HG02970 (cell line): Measurements from ENCODE around the gene ODC1.

Experiments used
- ATAC-seq: cut with Tn5 transposase; IDR thresholded peaks from one replicate; pipeline ENCODE4 v1.9.1; 2021; ENCODE audit warnings: mild to moderate bottlenecking, moderate library complexity, moderate number of reproducible peaks; ENCODE audit not compliant: unreplicated experiment, low FRiP score

The ODC1 gene

GRCh38 chr2:10404324-10405143 lies 43.6 kb downstream of the ODC1 start:
- ATAC-seq: no peak

- ATAC-seq: no peak
Measured at GRCh38 chr2:10402653-10403215, 45.4 kb downstream of the ODC1 start.

GRCh38 chr2:10402062-10402585 lies 46.0 kb downstream of the ODC1 start:
- no peak for ATAC-seq

- ATAC-seq: no peak
Measured at GRCh38 chr2:10400978-10401951, 46.9 kb downstream of the ODC1 start.

GRCh38 chr2:10400568-10400977 lies 47.6 kb downstream of the ODC1 start:
- ATAC-seq: no peak

- ATAC-seq: no peak
Measured at GRCh38 chr2:10400002-10400401, 48.1 kb downstream of the ODC1 start.

- no peak for ATAC-seq
Measured at GRCh38 chr2:10399358-10399757, 48.8 kb downstream of the ODC1 start.

GRCh38 chr2:10398496-10398895 lies 49.6 kb downstream of the ODC1 start:
- ATAC-seq: no peak

- ATAC-seq: no peak
Measured at GRCh38 chr2:10397878-10398277, 50.2 kb downstream of the ODC1 start.

GRCh38 chr2:10397297-10397875 lies 50.7 kb downstream of the ODC1 start:
- ATAC-seq: no peak

- no peak for ATAC-seq
Measured at GRCh38 chr2:10396464-10396863, 51.7 kb downstream of the ODC1 start.

- ATAC-seq: no peak
Measured at GRCh38 chr2:10395893-10396292, 52.2 kb downstream of the ODC1 start.

GRCh38 chr2:10393640-10393982 lies 54.5 kb downstream of the ODC1 start:
- ATAC-seq: no peak

GRCh38 chr2:10392951-10393639 lies 55.0 kb downstream of the ODC1 start:
- ATAC-seq: no peak

- no peak for ATAC-seq
Measured at GRCh38 chr2:10392548-10392947, 55.6 kb downstream of the ODC1 start.

GRCh38 chr2:10392100-10392499 lies 56.0 kb downstream of the ODC1 start:
- no peak for ATAC-seq

- no peak for ATAC-seq
Measured at GRCh38 chr2:10390369-10390801, 57.7 kb downstream of the ODC1 start.
